H1 (cell line): Measurements from ENCODE around the gene MACROD2. TPM values are rescaled to one million over a fixed set of nuclear protein-coding genes. Genes with fewer than 3 reads are reported as not detected.

ENCODE experiments used
- CTCF ChIA-PET: fragments of 300-600 bp; sonication (Branson Sonifier 250); formaldehyde crosslinking; loops from one replicate; lab custom pipeline; 2021; ENCODE audit not compliant: partially characterized antibody; lab: Charles Lee
- POLR2A ChIA-PET: fragments of 300-600 bp; sonication (Branson Sonifier 250); formaldehyde crosslinking; loops from one replicate; lab custom pipeline; 2021; ENCODE audit warnings: inconsistent platforms; ENCODE audit not compliant: partially characterized antibody; lab: Charles Lee
- DNase-seq, 2 experiments: peaks; one replicate each; pipeline versions ENCODE4 v3.0.0 to v3.0.0-alpha.2; 2010 to 2022; ENCODE audit warnings: low spot score in 2 of 2, low read depth in 1 of 2, mixed read lengths in 1 of 2
- FAIRE-seq: peaks from 2 replicates; lab custom pipeline; 2011; peaks lifted over from hg19 to GRCh38; lab: Jason Lieb, UNC
- H2AFZ ChIP-seq: 2 replicates; pipeline ENCODE4 v1.8.1; 2012; ENCODE audit warnings: low read length, inconsistent platforms
- H2AK5ac ChIP-seq: 2 replicates; pipeline ENCODE4 v1.6.1; 2013; ENCODE audit warnings: low read depth, low read length
- H2BK120ac ChIP-seq: replicated peaks from 2 replicates; pipeline ENCODE3; 2013; ENCODE audit warnings: low read depth, low read length, inconsistent platforms
- H2BK12ac ChIP-seq: 2 replicates; pipeline ENCODE4 v1.6.1; 2013; ENCODE audit warnings: low read depth, low read length
- H2BK15ac ChIP-seq: 2 replicates; pipeline ENCODE4 v1.6.1; 2013; ENCODE audit warnings: low read length
- H2BK20ac ChIP-seq: 2 replicates; pipeline ENCODE4 v1.6.1; 2013; ENCODE audit warnings: low read length
- H2BK5ac ChIP-seq: 2 replicates; pipeline ENCODE4 v1.6.1; 2013; ENCODE audit warnings: low read depth, low read length
- H3K14ac ChIP-seq: 2 replicates; pipeline ENCODE4 v1.6.1; 2013; ENCODE audit warnings: inconsistent platforms; ENCODE audit not compliant: insufficient read length
- H3K18ac ChIP-seq: 2 replicates; pipeline ENCODE4 v1.6.1; 2013; ENCODE audit warnings: low read length; ENCODE audit errors: extremely low read depth
- H3K23ac ChIP-seq: 2 replicates; pipeline ENCODE4 v1.6.1; 2013; ENCODE audit warnings: inconsistent platforms; ENCODE audit not compliant: insufficient read length
- H3K23me2 ChIP-seq: 2 replicates; pipeline ENCODE4 v1.6.1; 2013; ENCODE audit warnings: low read depth, low read length
- H3K27ac ChIP-seq: 2 replicates; pipeline ENCODE4 v1.6.1; 2011; ENCODE audit warnings: low read depth, low read length, inconsistent platforms
- H3K27me3 ChIP-seq, 4 experiments: replicated peaks in 1 of 4; 1 replicate in 1 of 4; 2 replicates in 3 of 4; pipeline versions ENCODE4 v1.6.1 to v1.8.1; 2011 to 2013; ENCODE audit warnings: low read length in 3 of 4, mild to moderate bottlenecking in 3 of 4, inconsistent platforms in 2 of 4, mixed read lengths in 2 of 4, moderate library complexity in 1 of 4; ENCODE audit not compliant: control insufficient read depth in 3 of 4, insufficient read depth in 3 of 4; ENCODE audit errors: extremely low read depth in 1 of 4
- H3K36me3 ChIP-seq, 4 experiments: 2 replicates each; pipeline versions ENCODE4 v1.6.1 to v1.8.1; 2011 to 2013; ENCODE audit warnings: mild to moderate bottlenecking in 4 of 4, low read length in 3 of 4, moderate library complexity in 2 of 4, control low read depth in 1 of 4, inconsistent platforms in 1 of 4; ENCODE audit not compliant: insufficient read depth in 4 of 4, control insufficient read depth in 2 of 4
- H3K4ac ChIP-seq: replicated peaks from 2 replicates; pipeline ENCODE3; 2013; ENCODE audit warnings: low read length, low read depth, mixed read lengths, inconsistent platforms; ENCODE audit not compliant: insufficient read length
- H3K4me1 ChIP-seq, 4 experiments: replicated peaks in 1 of 4; 1 replicate in 1 of 4; 2 replicates in 3 of 4; pipeline versions ENCODE4 v1.6.1 to v1.8.1; 2011 to 2013; ENCODE audit warnings: low read length in 3 of 4, inconsistent platforms in 2 of 4, mixed read lengths in 1 of 4; ENCODE audit not compliant: insufficient read depth in 4 of 4, control insufficient read depth in 3 of 4
- H3K4me2 ChIP-seq, 2 experiments: 2 replicates each; pipeline versions ENCODE4 v1.6.1 to v1.8.1; 2011 to 2013; ENCODE audit warnings: low read depth in 2 of 2, low read length in 2 of 2, control low read depth in 1 of 2, inconsistent platforms in 1 of 2, mild to moderate bottlenecking in 1 of 2; ENCODE audit not compliant: insufficient read depth in 1 of 2
- H3K4me3 ChIP-seq, 4 experiments: fragments of 200-600, 300-600 bp in 1 of 4; sonication (generic), shearing (Covaris generic), sonication (Bioruptor Twin) in 1 of 4; 2 replicates each; pipeline versions ENCODE4 v1.5.1 to v1.8.1; 2011 to 2016; ENCODE audit warnings: low read length in 4 of 4, low read depth in 3 of 4, control low read depth in 2 of 4, inconsistent platforms in 2 of 4, mild to moderate bottlenecking in 2 of 4, mixed read lengths in 1 of 4, moderate library complexity in 1 of 4; ENCODE audit not compliant: insufficient read depth in 2 of 4; ENCODE audit errors: extremely low read depth in 1 of 4
- H3K56ac ChIP-seq: replicated peaks from 2 replicates; pipeline ENCODE3; 2013; ENCODE audit warnings: low read depth, mild to moderate bottlenecking, mixed read lengths, low read length, inconsistent platforms; ENCODE audit not compliant: insufficient read length
- H3K79me1 ChIP-seq: 2 replicates; pipeline ENCODE4 v1.6.1; 2013; ENCODE audit warnings: low read depth, low read length, control low read depth
- H3K79me2 ChIP-seq, 2 experiments: 2 replicates each; pipeline versions ENCODE4 v1.6.1 to v1.8.1; 2012 to 2013; ENCODE audit warnings: low read length in 2 of 2, mild to moderate bottlenecking in 2 of 2, inconsistent platforms in 1 of 2; ENCODE audit not compliant: insufficient read depth in 2 of 2, control insufficient read depth in 1 of 2
- H3K9ac ChIP-seq, 4 experiments: replicated peaks in 1 of 4; 1 replicate in 1 of 4; 2 replicates in 3 of 4; pipeline versions ENCODE4 v1.6.1 to v1.8.1; 2011 to 2013; ENCODE audit warnings: low read depth in 3 of 4, low read length in 3 of 4, control low read depth in 2 of 4, mild to moderate bottlenecking in 2 of 4, moderate library complexity in 2 of 4, inconsistent platforms in 1 of 4; ENCODE audit errors: extremely low read depth in 1 of 4
- H3K9me3 ChIP-seq, 2 experiments: 2 replicates each; pipeline versions ENCODE4 v1.6.1 to v1.8.1; 2012 to 2013; ENCODE audit warnings: mild to moderate bottlenecking in 2 of 2, moderate library complexity in 2 of 2, control low read depth in 1 of 2, inconsistent platforms in 1 of 2, low read depth in 1 of 2, low read length in 1 of 2, mixed read lengths in 1 of 2; ENCODE audit not compliant: insufficient read depth in 2 of 2
- H4K20me1 ChIP-seq, 2 experiments: replicated peaks in 1 of 2; 2 replicates each; pipeline versions ENCODE3 to v1.8.1; 2011 to 2013; ENCODE audit warnings: inconsistent platforms in 2 of 2, low read length in 2 of 2, mild to moderate bottlenecking in 1 of 2; ENCODE audit not compliant: insufficient read depth in 2 of 2, control insufficient read depth in 1 of 2
- H4K5ac ChIP-seq: 2 replicates; pipeline ENCODE4 v1.6.1; 2013; ENCODE audit warnings: low read length, low read depth, mixed read lengths, inconsistent platforms; ENCODE audit not compliant: insufficient read length
- H4K8ac ChIP-seq: 2 replicates; pipeline ENCODE4 v1.8.0; 2013; ENCODE audit warnings: mild to moderate bottlenecking, moderate library complexity, low read length, inconsistent platforms; ENCODE audit not compliant: insufficient read depth; ENCODE audit errors: extremely low read depth
- H4K91ac ChIP-seq: replicated peaks from 2 replicates; pipeline ENCODE3; 2013; ENCODE audit warnings: low read length, mixed read lengths, inconsistent platforms; ENCODE audit not compliant: insufficient read length
- ASH2L ChIP-seq: fragments of 200-600, 300-600 bp; sonication (generic); IDR thresholded peaks from one replicate; pipeline ENCODE4 v1.7.1; 2017; ENCODE audit warnings: low read length
- GTF2F1 ChIP-seq: IDR thresholded peaks from 2 replicates; pipeline ENCODE4 v1.6.1; 2012; ENCODE audit warnings: low read depth, low read length, improper control_type of control experiment, borderline replicate concordance
- KDM5A ChIP-seq: fragments of 200-600 bp; IDR thresholded peaks from 2 replicates; pipeline ENCODE4 v1.7.1; 2012; ENCODE audit warnings: mild to moderate bottlenecking, low read length, inconsistent platforms, mixed read lengths
- NANOG ChIP-seq: IDR thresholded peaks from 2 replicates; pipeline ENCODE4 v1.6.1; 2011; ENCODE audit warnings: low read length, low read depth, mild to moderate bottlenecking, inconsistent platforms; ENCODE audit not compliant: insufficient read depth, poor library complexity, severe bottlenecking
- RAD21 ChIP-seq, 2 experiments: IDR thresholded peaks in 1 of 2; conservative IDR thresholded peaks in 1 of 2; 2 replicates each; pipeline ENCODE4 v1.6.1; 2011; ENCODE audit warnings: low read depth in 2 of 2, low read length in 2 of 2, improper control_type of control experiment in 1 of 2, inconsistent platforms in 1 of 2, mild to moderate bottlenecking in 1 of 2, moderate library complexity in 1 of 2
- WGBS, 2 experiments: shearing (Covaris generic) in 1 of 2; methylation state at CpG; one replicate each; pipeline versions ENCODE4 v1.1.6 to v1.1.7; 2013 to 2015; ENCODE audit warnings: low lambda C conversion rate in 2 of 2, mixed read lengths in 2 of 2, inconsistent platforms in 1 of 2, low coverage in 1 of 2, missing lambda C conversion rate in 1 of 2; ENCODE audit not compliant: insufficient replicate concordance in 2 of 2, insufficient coverage in 1 of 2, insufficient read length in 1 of 2; ENCODE audit errors: extremely low coverage in 1 of 2, missing lambda C conversion rate in 1 of 2; 5-methylcytosine and 5-hydroxymethylcytosine counted together
- polyA plus RNA-seq, 7 experiments: library from polyadenylated mRNA; depleted of rRNA in 3 of 7; stranded (reverse) in 5 of 7; unstranded in 2 of 7; fragments of >200 nt in 5 of 7; fragments of 200-250 nt in 2 of 7; gene quantifications; 1 replicate in 5 of 7; 2 replicates in 1 of 7; 4 replicates in 1 of 7; pipeline versions ENCODE4 v1.2.1 to v1.2.3, GENCODE V29; 2011 to 2013; ENCODE audit warnings: missing spikeins in 2 of 7, mixed read lengths in 2 of 7
- total RNA-seq: library from RNA; stranded (reverse); fragmentation: NEBNext Ultra II Directional; extraction: Animal tissue kit (Norgen Biotek cat#: 25700); gene quantifications from 2 replicates; pipeline ENCODE4 v1.2.1, GENCODE V29; 2021

MACROD2 gene
- total and polyA plus RNA-seq, 2 of the 8 experiments (the other 6 are each of a cell fraction or from before 2014, with no cell fraction given), result 0.70 to 3.9 TPM

DNA sequence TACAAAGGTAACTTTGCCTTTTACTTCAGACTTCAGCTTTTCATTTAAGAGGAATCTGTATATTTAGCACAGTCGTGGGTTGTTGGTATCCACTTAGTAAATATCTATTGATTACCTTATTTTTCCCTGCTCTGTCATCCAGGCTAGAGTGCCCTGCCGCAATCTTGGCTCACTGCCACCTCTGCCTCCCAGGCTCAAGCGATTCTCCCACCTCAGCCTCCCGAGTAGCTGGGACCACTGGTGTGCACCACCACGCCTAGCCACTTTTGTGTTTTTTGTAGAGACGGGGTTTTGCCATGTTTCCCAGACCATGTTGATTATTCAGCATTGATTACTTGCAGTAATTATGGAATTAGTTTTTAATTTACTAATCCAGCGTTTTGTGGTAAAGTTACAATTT lies 41.3 kb downstream of the MACROD2 start:
- Histone ChIP-seq H2BK20ac (no peak overlapping the region), H2AFZ (no peak overlapping the region), H3K27me3 (no peaks in the 10 kb centered on the region), H3K56ac (no peak overlapping the region), H3K23ac (no peak overlapping the region), H2BK15ac (no peak overlapping the region), H4K5ac (no peak overlapping the region), H4K8ac (no peak overlapping the region), H3K27ac (no peak overlapping the region), H3K79me1 (no peaks in the 10 kb centered on the region), H3K4me3 (no peak overlapping the region), H3K36me3 (no peaks in the 10 kb centered on the region), H3K18ac (no peak overlapping the region), H3K4me1 (no peaks in the 10 kb centered on the region), H3K79me2 (no peaks in the 10 kb centered on the region), H2BK120ac (no peak overlapping the region), H3K14ac (no peak overlapping the region), H3K23me2 (no peaks in the 10 kb centered on the region), H4K91ac (no peak overlapping the region), H2BK5ac (no peak overlapping the region), H4K20me1 (no peaks in the 10 kb centered on the region), H3K4ac (no peak overlapping the region), H2AK5ac (no peak overlapping the region), H2BK12ac (no peak overlapping the region), H3K4me2 (no peak overlapping the region), H3K9ac (no peak overlapping the region), H3K9me3 (no peaks in the 10 kb centered on the region)
- POLR2A ChIA-PET, result no interaction called here
- WGBS, 2 experiments, result 94% methylated on average over 7 of the region's 7 CpGs; no CpG with 5 or more reads in 1 of the 2 experiments
- FAIRE-seq (no peak), DNase-seq (no peak)
- CTCF ChIA-PET, result interaction anchor here (0.9 to 2.4 kb wide), 6 partner anchors 8 to 243 kb away, joined by 3 to 5 read pairs (median 4); no protein-coding TSS in a partner anchor
- TF ChIP-seq ASH2L (no peak), GTF2F1 (no peak), KDM5A (no peak), NANOG (no peak), RAD21 (IDR thresholded peaks at IDR 0.05 in 1 of 2, conservative IDR thresholded peaks at IDR 0.05 in 1 of 2; ENCODE audit: low read depth in 2 of 2, low read length in 2 of 2) (no peak)
